Activated T-cell treated with anti-CD3 and anti-CD28 coated beads for 48 hours (primary cell): Measurements from ENCODE around the gene PACS1.
A peak's percentile ranks its signal among the peaks of the same experiment; 100 is the strongest.

ENCODE experiments used
- DNase-seq: peaks from one replicate; pipeline ENCODE4 v3.0.0-alpha.2; 2020; ENCODE audit warnings: low read depth

PACS1 gene

DNA sequence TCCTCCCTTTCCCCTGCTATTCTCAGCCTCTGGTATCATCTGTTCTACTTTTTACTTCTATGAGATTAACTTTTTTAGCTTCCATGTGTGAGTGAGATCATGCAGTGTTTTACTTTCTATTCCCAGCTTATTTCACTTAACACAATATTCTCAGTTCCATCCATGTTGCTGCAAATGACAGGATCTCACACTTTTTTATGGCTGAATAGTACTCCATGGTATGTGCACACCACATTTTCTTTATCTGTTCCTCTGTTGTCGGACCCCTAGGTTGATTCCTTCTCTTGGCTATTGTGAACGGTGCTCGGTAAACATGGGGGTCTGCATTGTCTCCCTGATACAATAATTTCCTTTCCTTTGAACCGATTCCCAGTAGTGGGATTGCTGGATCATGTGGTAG is 117.4 kb downstream of the PACS1 start:
- DNase-seq, result no peak

DNA sequence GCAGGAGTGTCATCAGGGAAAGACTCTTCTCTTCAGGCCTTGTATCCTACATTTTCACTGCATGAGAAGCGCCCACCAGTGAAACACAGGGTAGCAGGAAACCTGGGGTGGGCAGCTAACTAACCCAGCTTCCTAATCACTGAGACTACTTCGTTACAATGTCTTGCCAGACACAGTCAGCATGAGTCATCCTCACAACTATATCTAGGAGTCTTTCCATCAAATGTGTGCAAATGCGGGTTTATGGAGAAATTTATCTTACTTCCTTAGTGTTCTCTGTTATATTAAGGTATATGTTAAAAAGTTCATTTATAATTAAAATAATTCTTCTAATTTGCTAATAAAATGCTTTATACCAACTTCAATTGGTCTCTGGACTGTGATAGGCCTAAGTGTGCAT is 118.5 kb downstream of the PACS1 start:
- no peak for DNase-seq

- no peak for DNase-seq
Measured at GRCh38 chr11:66189031-66189745, 119.1 kb downstream of the PACS1 start.

GRCh38 chr11:66190786-66191185 is 120.7 kb downstream of the PACS1 start:
- DNase-seq, result no peak

DNA sequence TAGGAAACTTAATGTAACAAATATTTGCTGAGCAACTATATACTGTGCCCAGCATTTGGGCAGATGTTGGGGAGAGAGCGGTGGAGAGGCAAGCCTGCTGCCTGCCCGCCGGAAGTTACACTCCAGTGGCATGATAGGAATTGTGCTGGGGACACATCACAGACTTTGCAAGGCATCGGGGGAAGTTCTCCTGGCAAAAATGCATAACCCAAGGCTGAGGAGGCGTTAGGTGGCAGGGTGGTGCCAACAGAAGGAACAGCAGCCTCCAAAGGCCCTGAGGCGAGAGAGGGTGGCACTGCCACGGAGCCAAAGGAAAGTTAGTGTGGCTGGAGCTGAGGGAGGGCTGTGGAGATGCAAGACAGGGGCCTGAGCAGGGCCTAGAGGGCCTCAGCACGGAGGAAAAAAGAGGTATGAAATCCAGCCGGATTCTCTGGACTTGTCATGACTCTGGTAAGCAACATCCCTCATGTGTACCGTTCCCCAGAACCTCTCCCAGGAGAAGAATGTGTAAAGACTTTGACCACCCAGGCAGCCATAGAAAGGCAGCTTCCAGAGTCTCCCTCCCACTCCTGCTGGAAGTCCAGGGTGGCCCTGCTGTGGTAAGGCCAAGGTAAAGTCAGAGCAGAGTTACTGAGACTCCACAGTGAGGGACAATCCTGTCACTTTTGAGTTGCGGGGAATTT is 122.2 kb downstream of the PACS1 start:
- no peak for DNase-seq

- no peak for DNase-seq
Measured at GRCh38 chr11:66194391-66194790, 124.3 kb downstream of the PACS1 start.

GRCh38 chr11:66195867-66196266 is 125.8 kb downstream of the PACS1 start:
- no peak for DNase-seq

GRCh38 chr11:66203847-66204246 is 133.8 kb downstream of the PACS1 start:
- no peak for DNase-seq

- no peak for DNase-seq
Measured at GRCh38 chr11:66204412-66204811, 134.3 kb downstream of the PACS1 start.

- no peak for DNase-seq
Measured at GRCh38 chr11:66207816-66208215, 137.7 kb downstream of the PACS1 start.

- no peak for DNase-seq
Measured at GRCh38 chr11:66211100-66211499, 141.0 kb downstream of the PACS1 start.

- DNase-seq, result no peak
Measured at GRCh38 chr11:66216911-66217310, 146.8 kb downstream of the PACS1 start.

GRCh38 chr11:66218036-66218435 is 148.0 kb downstream of the PACS1 start:
- no peak for DNase-seq

- DNase-seq, result no peak
Measured at GRCh38 chr11:66218846-66219620, 149.0 kb downstream of the PACS1 start.

- no peak for DNase-seq
Measured at GRCh38 chr11:66219846-66220565, 149.9 kb downstream of the PACS1 start.

DNA sequence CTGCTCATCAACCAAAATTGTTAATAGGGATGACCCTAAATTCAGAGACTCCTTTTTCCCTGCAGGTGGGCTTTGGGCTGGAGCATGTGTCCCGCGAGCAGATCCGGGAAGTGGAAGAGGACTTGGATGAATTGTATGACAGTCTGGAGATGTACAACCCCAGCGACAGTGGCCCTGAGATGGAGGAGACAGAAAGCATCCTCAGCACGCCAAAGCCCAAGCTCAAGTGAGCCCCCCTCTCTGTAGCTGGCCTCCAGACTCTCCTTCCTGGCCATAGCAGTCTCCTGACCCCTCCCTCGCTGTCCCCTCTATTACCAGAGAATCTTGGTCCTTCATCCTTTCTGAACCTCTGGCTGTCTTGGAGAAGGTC is 150.5 kb downstream of the PACS1 start:
- DNase-seq, result no peak

GRCh38 chr11:66221012-66221411 is 150.9 kb downstream of the PACS1 start:
- DNase-seq, result no peak

DNA sequence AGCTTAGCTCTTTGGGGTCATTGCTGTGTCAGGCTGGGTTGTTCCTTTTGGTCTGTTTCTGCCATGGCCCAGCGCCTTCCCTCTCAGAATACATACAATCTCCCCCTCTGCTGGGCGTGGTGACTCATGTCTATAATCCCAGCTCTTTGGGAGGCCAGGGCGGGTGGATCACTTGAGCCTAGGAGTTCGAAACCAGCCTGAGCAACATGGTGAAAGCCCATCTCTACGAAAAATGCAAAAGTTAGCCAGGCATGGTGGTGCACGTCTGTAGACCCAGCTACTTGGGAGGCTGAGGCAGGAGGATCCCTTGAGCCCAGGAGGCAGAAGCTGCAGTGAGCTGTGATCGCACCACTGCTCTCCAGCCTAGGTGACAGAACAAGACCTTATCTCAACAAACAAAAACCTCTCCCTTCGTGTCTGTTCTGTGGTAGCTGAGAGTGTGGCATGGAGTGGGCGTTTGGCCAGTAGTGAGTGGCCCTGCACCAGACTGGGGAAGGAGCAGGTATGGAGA is 151.7 kb downstream of the PACS1 start:
- peak; percentile 11 for DNase-seq

DNA sequence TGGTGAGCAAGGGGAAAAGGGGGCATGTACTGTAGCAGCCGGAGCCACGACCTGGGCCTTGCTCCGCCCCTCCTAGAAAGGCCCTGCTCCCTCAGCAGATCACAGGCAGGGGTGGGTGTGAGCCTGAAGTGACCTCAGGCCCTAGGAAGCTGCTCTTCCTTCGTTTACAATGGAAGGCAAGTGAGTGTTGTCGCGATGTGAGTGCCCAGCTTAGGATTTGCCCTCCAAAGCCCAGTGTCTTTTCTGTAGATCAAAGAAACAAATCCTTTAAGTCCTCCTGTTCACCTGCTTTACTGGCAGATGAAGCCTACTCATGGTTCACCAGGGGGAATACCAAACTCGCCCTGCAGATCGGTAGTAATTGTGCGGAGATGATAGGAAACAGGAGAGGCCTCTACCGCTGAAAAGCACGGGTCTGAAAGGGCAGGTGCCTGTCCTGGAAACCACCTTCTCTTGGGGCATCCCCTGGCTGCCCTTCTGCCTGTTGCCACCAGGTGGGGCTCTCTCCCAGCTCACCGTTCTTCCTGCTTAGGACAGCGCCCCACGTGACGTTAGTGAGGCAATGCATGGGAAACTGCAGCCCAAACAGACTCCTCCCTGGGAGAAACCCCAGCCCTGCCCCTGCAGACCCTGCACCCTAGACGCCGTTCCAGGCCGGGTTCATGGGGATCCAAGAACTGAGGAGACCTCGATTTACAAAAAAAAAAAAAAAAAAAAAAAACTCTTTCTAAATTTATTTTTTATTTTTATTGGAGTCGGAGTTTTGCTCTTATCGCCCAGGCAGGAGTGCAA is 152.5 kb downstream of the PACS1 start:
- DNase-seq, result peak; percentile 89

GRCh38 chr11:66224226-66224855 is 154.3 kb downstream of the PACS1 start:
- DNase-seq, result no peak

- no peak for DNase-seq
Measured at GRCh38 chr11:66225066-66225465, 155.0 kb downstream of the PACS1 start.
